ENCODE results near the gene FYN. TPM values are rescaled to one million over a fixed set of nuclear protein-coding genes. Genes with fewer than 3 reads are reported as not detected.
"Not testable (repeated sequence)": the region's sequence is repeated elsewhere in the genome, so short reads cannot be mapped to it uniquely, and the experiment has no call there.

The FYN gene
- total RNA-seq, 1 donor from 2014 or later = 51.6 TPM

- intact Hi-C loops (cut with micrococcal nuclease) = no loop called here
- no peak for ATAC-seq
- no peak for DNase-seq
These were observed 72.9 kb downstream of the FYN start for GRCh38 chr6:111800259-111800765.

GRCh38 chr6:111799576-111800258, 73.5 kb downstream of the FYN start:
- ATAC-seq (no peak), DNase-seq (no peak)
- intact Hi-C loops (cut with micrococcal nuclease) = no loop called here

GRCh38 chr6:111798281-111798725, 74.9 kb downstream of the FYN start:
- ATAC-seq (no peak), DNase-seq (no peak)
- intact Hi-C loops (cut with micrococcal nuclease) = no loop called here

- DNase-seq = no peak
- intact Hi-C loops (cut with micrococcal nuclease) = no loop called here
- ATAC-seq = no peak
These were observed 76.8 kb downstream of the FYN start for GRCh38 chr6:111796310-111796918.

GRCh38 chr6:111795558-111795957, 77.7 kb downstream of the FYN start:
- no peak for DNase-seq
- no peak for ATAC-seq
- intact Hi-C loops (cut with micrococcal nuclease) = no loop called here

- intact Hi-C loops (cut with micrococcal nuclease) = no loop called here
- DNase-seq = no peak
- no peak for ATAC-seq
These were observed 78.4 kb downstream of the FYN start for GRCh38 chr6:111794727-111795452.

- intact Hi-C loops (cut with micrococcal nuclease) = no loop called here
- DNase-seq (no peak), ATAC-seq (no peak)
These were observed 79.0 kb downstream of the FYN start for GRCh38 chr6:111794300-111794699.

GRCh38 chr6:111793711-111794111, 79.5 kb downstream of the FYN start:
- ATAC-seq = no peak
- DNase-seq = no peak
- intact Hi-C loops (cut with micrococcal nuclease) = no loop called here

- ATAC-seq = no peak
- intact Hi-C loops (cut with micrococcal nuclease) = no loop called here
- no peak for DNase-seq
These were observed 80.1 kb downstream of the FYN start for GRCh38 chr6:111792914-111793700.

- no peak for ATAC-seq
- intact Hi-C loops (cut with micrococcal nuclease) = no loop called here
These were observed 81.0 kb downstream of the FYN start for GRCh38 chr6:111792241-111792640.

GRCh38 chr6:111791415-111791814, 81.8 kb downstream of the FYN start:
- DNase-seq (no peak), ATAC-seq (peak; percentile 58)
- intact Hi-C loops (cut with micrococcal nuclease) = no loop called here

More at GRCh38 chr6:111792241-111792640, 81.0 kb downstream of the FYN start:
- DNase-seq = no peak

- intact Hi-C loops (cut with micrococcal nuclease) = no loop called here
- peak; percentile 95 for ATAC-seq
- peak; percentile 41 for DNase-seq
These were observed 83.7 kb downstream of the FYN start for GRCh38 chr6:111789598-111789997.

- ATAC-seq (no peak), DNase-seq (no peak)
- intact Hi-C loops (cut with micrococcal nuclease) = no loop called here
These were observed 84.6 kb downstream of the FYN start for GRCh38 chr6:111788379-111789276.

- ATAC-seq; DNase-seq; intact Hi-C loops (cut with micrococcal nuclease): not testable (repeated sequence)
These were observed 87.1 kb downstream of the FYN start for GRCh38 chr6:111786151-111786550.

GRCh38 chr6:111784433-111784832, 88.8 kb downstream of the FYN start:
- peak; percentile 40 for ATAC-seq
- intact Hi-C loops (cut with micrococcal nuclease) = no loop called here
- no peak for DNase-seq

- no peak for ATAC-seq
- intact Hi-C loops (cut with micrococcal nuclease) = no loop called here
- no peak for DNase-seq
These were observed 90.3 kb downstream of the FYN start for GRCh38 chr6:111782887-111783466.

- intact Hi-C loops (cut with micrococcal nuclease) = no loop called here
- ATAC-seq = no peak
- no peak for DNase-seq
These were observed 91.0 kb downstream of the FYN start for GRCh38 chr6:111782192-111782809.
